ENCODE measurements around the gene ZC3H18.

The ZC3H18 gene

DNA sequence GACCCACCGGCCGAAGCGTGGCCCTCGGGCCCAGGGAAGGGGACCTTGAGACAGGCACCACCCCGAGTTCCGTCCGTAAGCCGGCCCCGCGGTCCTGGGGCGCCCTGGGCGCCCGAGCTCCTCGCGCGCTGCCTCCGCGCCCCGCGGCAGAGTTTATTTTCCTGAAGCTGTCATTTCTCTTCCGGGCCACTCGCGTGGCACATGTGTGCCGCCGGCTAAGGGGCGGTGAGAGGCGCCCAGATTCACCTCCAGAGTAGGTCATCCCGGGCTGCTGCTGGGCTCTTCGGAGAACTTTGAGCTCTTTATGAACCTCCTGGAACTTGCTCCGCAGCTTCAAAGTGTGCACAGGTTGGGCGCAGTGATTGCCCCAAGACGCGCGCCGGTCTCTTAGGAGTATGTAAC is 489 bp downstream of the ZC3H18 start:
- TF ChIP-seq, protein P1, sequence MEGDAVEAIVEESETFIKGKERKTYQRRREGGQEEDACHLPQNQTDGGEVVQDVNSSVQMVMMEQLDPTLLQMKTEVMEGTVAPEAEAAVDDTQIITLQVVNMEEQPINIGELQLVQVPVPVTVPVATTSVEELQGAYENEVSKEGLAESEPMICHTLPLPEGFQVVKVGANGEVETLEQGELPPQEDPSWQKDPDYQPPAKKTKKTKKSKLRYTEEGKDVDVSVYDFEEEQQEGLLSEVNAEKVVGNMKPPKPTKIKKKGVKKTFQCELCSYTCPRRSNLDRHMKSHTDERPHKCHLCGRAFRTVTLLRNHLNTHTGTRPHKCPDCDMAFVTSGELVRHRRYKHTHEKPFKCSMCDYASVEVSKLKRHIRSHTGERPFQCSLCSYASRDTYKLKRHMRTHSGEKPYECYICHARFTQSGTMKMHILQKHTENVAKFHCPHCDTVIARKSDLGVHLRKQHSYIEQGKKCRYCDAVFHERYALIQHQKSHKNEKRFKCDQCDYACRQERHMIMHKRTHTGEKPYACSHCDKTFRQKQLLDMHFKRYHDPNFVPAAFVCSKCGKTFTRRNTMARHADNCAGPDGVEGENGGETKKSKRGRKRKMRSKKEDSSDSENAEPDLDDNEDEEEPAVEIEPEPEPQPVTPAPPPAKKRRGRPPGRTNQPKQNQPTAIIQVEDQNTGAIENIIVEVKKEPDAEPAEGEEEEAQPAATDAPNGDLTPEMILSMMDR (IDR thresholded peaks at IDR 0.05; ENCODE audit: borderline replicate concordance, insufficient read depth, low read depth, low read length) = no peak

DNA sequence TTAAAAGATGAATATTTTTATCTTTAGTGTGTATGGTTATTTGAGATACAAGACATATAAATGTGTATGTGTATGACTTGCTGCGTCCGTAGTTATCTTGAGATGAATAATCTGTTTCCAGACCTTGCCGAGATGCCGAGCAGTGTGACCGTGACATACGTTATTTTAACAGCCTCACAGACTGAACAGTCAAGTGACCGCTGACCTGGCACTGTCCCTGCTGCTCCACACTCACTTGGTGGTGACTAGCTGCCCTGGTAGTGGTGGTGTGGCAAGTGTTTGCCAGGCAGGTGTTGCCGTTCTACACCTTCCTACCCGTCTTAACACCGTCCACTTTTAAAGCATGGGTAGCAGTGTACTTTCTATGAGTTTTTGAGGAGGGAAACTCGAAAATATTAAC is 5.0 kb downstream of the ZC3H18 start:
- TF ChIP-seq, protein P1 (IDR thresholded peaks at IDR 0.05; ENCODE audit: borderline replicate concordance, insufficient read depth, low read depth, low read length) = no peak
- no peak overlapping the region for H3K4me3 ChIP-seq (ENCODE audit: low read depth, low read length)

More for the DNA sequence above, 489 bp downstream of the ZC3H18 start:
- peak overlapping the region; percentile 85 for H3K4me3 ChIP-seq (ENCODE audit: low read depth, low read length)

DNA sequence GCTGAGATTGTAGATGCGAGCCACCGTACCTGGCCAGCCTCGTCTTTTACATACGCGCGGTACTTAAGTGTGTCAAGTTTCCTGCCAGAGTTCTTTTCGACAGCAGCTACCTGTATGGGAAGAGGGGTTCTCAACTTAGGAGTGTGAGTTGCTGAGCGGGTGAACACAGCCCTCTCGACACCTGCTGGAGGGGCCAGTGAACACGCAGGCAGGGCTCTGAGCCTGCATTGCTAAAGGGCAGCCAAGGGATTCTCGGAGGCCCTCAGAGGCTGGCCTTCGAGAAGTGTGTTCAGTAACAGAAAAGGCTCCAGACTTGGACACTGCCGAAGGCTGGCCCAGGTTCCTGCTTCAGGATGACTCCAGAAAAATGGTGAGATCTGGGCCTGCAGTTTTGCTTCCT is 6.1 kb downstream of the ZC3H18 start:
- TF ChIP-seq, protein P1 (IDR thresholded peaks at IDR 0.05; ENCODE audit: borderline replicate concordance, insufficient read depth, low read depth, low read length) = no peak
- no peak overlapping the region for H3K4me3 ChIP-seq (ENCODE audit: low read depth, low read length)

DNA sequence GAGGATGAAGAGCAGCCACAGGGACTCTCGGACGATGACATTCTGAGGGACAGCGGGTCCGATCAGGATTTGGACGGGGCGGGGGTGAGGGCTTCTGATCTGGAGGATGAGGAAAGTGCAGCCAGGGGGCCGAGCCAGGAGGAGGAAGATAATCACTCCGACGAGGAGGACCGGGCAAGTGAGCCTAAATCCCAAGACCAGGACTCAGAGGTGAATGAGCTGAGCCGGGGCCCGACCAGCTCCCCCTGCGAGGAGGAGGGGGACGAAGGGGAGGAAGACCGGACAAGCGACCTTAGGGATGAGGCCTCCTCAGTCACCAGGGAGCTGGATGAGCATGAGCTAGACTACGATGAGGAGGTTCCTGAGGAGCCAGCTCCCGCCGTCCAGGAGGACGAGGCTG is 7.0 kb downstream of the ZC3H18 start:
- TF ChIP-seq, protein P1 (IDR thresholded peaks at IDR 0.05; ENCODE audit: borderline replicate concordance, insufficient read depth, low read depth, low read length) = no peak
- no peak overlapping the region for H3K4me3 ChIP-seq (ENCODE audit: low read depth, low read length)

DNA sequence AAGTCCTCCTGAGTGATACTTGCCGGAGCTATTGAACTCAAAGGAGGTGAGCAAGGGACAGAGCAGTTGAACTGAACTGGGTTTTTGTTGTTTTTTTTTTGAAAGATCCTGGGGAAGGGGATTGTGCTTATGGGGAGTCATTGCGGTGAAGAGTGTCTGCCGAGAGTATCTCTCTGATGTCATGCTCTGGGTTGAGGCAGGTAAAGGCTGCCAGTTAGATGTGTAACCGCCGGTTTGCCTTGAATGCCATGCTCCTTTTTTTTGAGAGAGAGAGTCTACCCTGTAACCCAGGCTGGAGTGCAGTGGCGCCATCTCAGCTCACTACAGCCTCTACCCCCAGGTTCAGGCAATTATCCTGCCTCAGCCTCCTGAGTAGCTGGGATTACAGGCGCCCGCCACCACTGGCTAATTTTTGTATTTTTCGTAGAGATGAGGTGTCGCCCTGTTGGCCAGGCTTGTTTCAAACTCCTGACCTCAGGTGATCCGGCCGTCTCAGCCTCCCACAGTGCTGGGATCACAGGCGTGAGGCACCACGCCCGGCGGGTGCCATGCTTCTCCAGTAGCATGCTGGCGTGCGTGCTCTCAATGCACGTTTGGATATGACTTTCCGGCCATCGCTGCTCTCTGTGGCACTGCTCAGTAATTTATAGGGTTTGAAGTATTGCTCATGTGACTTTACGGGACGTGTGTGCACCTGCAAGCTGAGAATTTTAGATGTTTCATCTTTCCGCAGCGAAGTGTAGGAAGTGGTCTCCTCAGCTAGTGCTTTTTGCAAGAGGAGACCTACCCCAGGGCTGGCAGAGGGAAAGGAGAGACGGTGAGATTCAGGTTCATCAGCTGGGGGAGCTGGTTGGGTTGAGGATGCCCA is 8.5 kb downstream of the ZC3H18 start:
- H3K4me3 ChIP-seq (ENCODE audit: low read depth, low read length) = no peak overlapping the region
- TF ChIP-seq, protein P1 (IDR thresholded peaks at IDR 0.05; ENCODE audit: borderline replicate concordance, insufficient read depth, low read depth, low read length) = no peak

DNA sequence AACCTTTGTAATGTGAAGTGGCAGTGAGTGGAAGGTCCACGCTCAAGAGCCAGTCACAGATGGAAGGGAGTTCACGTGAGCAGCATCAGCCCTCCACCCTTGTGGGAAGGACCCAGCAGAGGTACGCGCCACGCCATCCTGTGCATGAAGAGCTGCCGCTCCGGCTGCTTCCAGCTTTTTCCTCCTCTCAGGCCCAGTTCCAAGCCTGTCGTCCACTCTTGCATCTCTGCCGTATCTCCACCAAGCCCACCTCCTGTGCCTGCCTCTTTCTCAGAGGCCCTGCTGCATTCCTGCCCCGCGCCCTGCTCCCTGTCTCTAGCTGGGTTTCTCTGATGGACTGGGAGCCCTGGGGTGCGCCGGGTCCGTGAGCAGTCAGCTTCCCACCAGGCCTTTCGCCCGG is 10.2 kb downstream of the ZC3H18 start:
- no peak overlapping the region for H3K4me3 ChIP-seq (ENCODE audit: low read depth, low read length)
- TF ChIP-seq, protein P1 (IDR thresholded peaks at IDR 0.05; ENCODE audit: borderline replicate concordance, insufficient read depth, low read depth, low read length) = no peak

DNA sequence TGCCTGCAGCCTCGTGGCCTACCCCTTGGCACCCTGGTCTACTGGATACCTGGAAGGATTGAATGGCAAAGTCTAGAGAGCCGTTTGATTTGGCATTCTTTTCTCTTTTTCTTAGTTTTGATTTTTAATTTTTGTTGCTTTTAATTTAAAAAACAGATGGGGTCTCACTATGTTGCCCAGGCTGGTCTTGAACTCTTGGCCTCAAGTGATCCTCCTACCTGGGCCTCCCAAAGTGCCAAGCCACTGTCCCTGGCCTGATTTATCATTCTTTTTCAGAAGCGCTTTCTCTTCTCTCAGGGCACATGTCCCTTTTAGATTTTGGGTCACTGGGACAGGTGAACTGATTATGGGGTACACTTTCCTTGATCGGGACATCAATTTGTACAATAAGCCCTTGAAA is 10.8 kb downstream of the ZC3H18 start:
- TF ChIP-seq, protein P1 (IDR thresholded peaks at IDR 0.05; ENCODE audit: borderline replicate concordance, insufficient read depth, low read depth, low read length) = no peak
- H3K4me3 ChIP-seq (ENCODE audit: low read depth, low read length) = no peak overlapping the region
